Transverse colon (tissue), 4 donors: ENCODE measurements around the gene KRT2. TPM values are rescaled to one million over a fixed set of nuclear protein-coding genes. Genes with fewer than 3 reads are reported as not detected.

ENCODE experiments used
- DNase-seq: peaks from one replicate; pipeline ENCODE4 v3.0.0-alpha.2; 2019
- H3K27ac ChIP-seq, 4 donors: fragments of 200-600 bp; sonication (generic); 2 replicates each; pipeline ENCODE4 v1.5.1; 2016 to 2018; ENCODE audit warnings: inconsistent platforms in 4 of 4
- H3K27me3 ChIP-seq: fragments of 200-600 bp; sonication (generic); 2 replicates; pipeline ENCODE4 v1.5.1; 2017; ENCODE audit warnings: inconsistent platforms
- H3K36me3 ChIP-seq, 4 donors: fragments of 200-600 bp; sonication (generic); 2 replicates each; pipeline ENCODE4 v1.5.1; 2017 to 2019; ENCODE audit warnings: inconsistent platforms in 4 of 4
- H3K4me1 ChIP-seq, 4 donors: fragments of 200-600 bp; sonication (generic); 2 replicates each; pipeline ENCODE4 v1.5.1; 2017 to 2020; ENCODE audit warnings: inconsistent platforms in 4 of 4
- H3K4me3 ChIP-seq, 4 donors: fragments of 200-600 bp; sonication (generic); 1 replicate in 1 of 4; 2 replicates in 3 of 4; pipeline versions ENCODE4 v1.5.1 to v1.6.1; 2017 to 2019; ENCODE audit warnings: inconsistent platforms in 4 of 4
- H3K9me3 ChIP-seq, 2 donors: fragments of 200-600 bp; sonication (generic); 2 replicates each; pipeline ENCODE4 v1.5.1; 2017 to 2019; ENCODE audit warnings: inconsistent platforms in 2 of 2
- EP300 ChIP-seq: sonication (generic); formaldehyde crosslinking; IDR thresholded peaks from one replicate; pipeline ENCODE4 v1.6.1; 2017; ENCODE audit warnings: antibody characterized with exemption, low read depth
- POLR2A ChIP-seq: fragments of 450-650 bp; IDR thresholded peaks from one replicate; pipeline ENCODE4 v1.6.1; 2016; ENCODE audit warnings: antibody characterized with exemption, mild to moderate bottlenecking, moderate library complexity
- POLR2AphosphoS5 ChIP-seq, 3 donors: sonication (generic); formaldehyde crosslinking; IDR thresholded peaks; one replicate each; pipeline ENCODE4 v1.6.1; 2016; ENCODE audit warnings: antibody characterized with exemption in 3 of 3
- WGBS, 2 donors: methylation state at CpG; one replicate each; pipeline ENCODE4 v1.1.5; 2018; ENCODE audit warnings: low coverage in 1 of 2; 5-methylcytosine and 5-hydroxymethylcytosine counted together
- in situ Hi-C, 4 donors: fragments of 200-750 bp; cut with MboI; loops; one replicate each; pipeline versions ENCODE4 v1.15.0 to v1.15.1; 2017; ENCODE audit warnings: low sequenced_read_pairs in 3 of 4, low pct_ligation_motif_present in 1 of 4, low pct_unique_long_range_greater_than_20kb in 1 of 4
- intact Hi-C: fragments of 100-400 bp; cut with DNase I; formaldehyde crosslinking; loops from one replicate; pipeline ENCODE4 v1.15.1; 2023; ENCODE audit warnings: low total_unique reads
- total RNA-seq, 4 donors: library from RNA; depleted of rRNA; stranded (reverse); fragments of >200 nt; gene quantifications; one replicate each; pipeline ENCODE4 v1.1.0, GENCODE V29; 2016
- TF ChIP-seq, protein P1 (sequence below), 5 experiments: fragments of 200-600 bp in 3 of 5; fragments of 450-650 bp in 2 of 5; sonication (generic) in 3 of 5; IDR thresholded peaks; 1 replicate in 2 of 5; 2 replicates in 3 of 5; pipeline ENCODE4 v1.5.1; 2016 to 2017; ENCODE audit warnings: antibody characterized with exemption in 5 of 5, inconsistent platforms in 3 of 5, mild to moderate bottlenecking in 2 of 5, moderate library complexity in 1 of 5

The KRT2 gene
- total RNA-seq, 4 donors from 2014 or later = not detected

DNA sequence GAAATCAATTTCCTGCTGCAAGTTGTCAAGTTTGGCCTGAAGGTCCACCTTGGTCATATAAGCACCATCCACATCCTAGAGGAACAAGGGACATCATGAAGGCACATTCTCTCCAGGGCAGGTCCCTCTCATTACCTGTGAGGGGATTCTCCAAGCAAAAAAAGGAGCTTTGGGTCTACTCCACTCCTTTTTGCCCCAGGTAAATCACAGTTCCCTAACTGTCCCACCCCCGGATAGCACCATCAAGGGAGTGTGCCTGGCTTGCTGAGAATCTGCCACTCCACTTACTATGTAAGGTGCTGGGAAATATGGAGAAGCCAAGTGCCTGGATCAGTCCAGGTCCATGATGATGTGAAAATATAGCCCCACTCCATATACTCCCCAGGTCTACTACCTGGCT is 25.7 kb upstream of the KRT2 start:
- 74% methylated on average over 1 of the region's 1 CpG; no CpG with 5 or more reads in 1 of the 2 donors for WGBS, 2 donors

GRCh38 chr12:52677126-52677525 is 25.1 kb upstream of the KRT2 start:
- in situ Hi-C loops = no loop called here
- H3K4me3 ChIP-seq = no peak overlapping the region
- peaks cover 3% of the 10 kb centered on the region for H3K27me3 ChIP-seq
- 80 to 88% methylated on average over 5 of the region's 5 CpGs for whole genome bisulfite sequencing, 2 donors
- H3K4me1 ChIP-seq = no peaks in the 10 kb centered on the region
- no peaks in the 10 kb centered on the region for H3K36me3 ChIP-seq
- no peaks in the 10 kb centered on the region for H3K9me3 ChIP-seq
- no peak for DNase-seq
- TF ChIP-seq POLR2A = no peak
- no peak for TF ChIP-seq EP300
- TF ChIP-seq, protein P1, sequence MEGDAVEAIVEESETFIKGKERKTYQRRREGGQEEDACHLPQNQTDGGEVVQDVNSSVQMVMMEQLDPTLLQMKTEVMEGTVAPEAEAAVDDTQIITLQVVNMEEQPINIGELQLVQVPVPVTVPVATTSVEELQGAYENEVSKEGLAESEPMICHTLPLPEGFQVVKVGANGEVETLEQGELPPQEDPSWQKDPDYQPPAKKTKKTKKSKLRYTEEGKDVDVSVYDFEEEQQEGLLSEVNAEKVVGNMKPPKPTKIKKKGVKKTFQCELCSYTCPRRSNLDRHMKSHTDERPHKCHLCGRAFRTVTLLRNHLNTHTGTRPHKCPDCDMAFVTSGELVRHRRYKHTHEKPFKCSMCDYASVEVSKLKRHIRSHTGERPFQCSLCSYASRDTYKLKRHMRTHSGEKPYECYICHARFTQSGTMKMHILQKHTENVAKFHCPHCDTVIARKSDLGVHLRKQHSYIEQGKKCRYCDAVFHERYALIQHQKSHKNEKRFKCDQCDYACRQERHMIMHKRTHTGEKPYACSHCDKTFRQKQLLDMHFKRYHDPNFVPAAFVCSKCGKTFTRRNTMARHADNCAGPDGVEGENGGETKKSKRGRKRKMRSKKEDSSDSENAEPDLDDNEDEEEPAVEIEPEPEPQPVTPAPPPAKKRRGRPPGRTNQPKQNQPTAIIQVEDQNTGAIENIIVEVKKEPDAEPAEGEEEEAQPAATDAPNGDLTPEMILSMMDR (IDR thresholded peaks at IDR 0.05) = no peak
- no peak for TF ChIP-seq POLR2AphosphoS5 (IDR thresholded peaks at IDR 0.05)
- intact Hi-C loops = no loop called here
- H3K27ac ChIP-seq = no peak overlapping the region

More for the DNA sequence above, 25.7 kb upstream of the KRT2 start:
- Histone ChIP-seq H3K27ac (no peak overlapping the region), H3K4me3 (no peak overlapping the region), H3K4me1 (no peaks in the 10 kb centered on the region), H3K36me3 (no peaks in the 10 kb centered on the region), H3K27me3 (peaks cover 3% of the 10 kb centered on the region), H3K9me3 (no peaks in the 10 kb centered on the region)
- TF ChIP-seq EP300 (no peak), POLR2AphosphoS5 (IDR thresholded peaks at IDR 0.05) (no peak), POLR2A (no peak)
- TF ChIP-seq, protein P1 (IDR thresholded peaks at IDR 0.05) = no peak
- in situ Hi-C loops = no loop called here
- intact Hi-C loops = no loop called here
- DNase-seq = no peak

- no peak for TF ChIP-seq POLR2A
- TF ChIP-seq, protein P1 (IDR thresholded peaks at IDR 0.05) = no peak
- no peak for TF ChIP-seq EP300
- no peak for TF ChIP-seq POLR2AphosphoS5 (IDR thresholded peaks at IDR 0.05)
- no peak overlapping the region for H3K4me3 ChIP-seq
- intact Hi-C loops = no loop called here
- peaks cover 3% of the 10 kb centered on the region for H3K27me3 ChIP-seq
- H3K4me1 ChIP-seq = no peaks in the 10 kb centered on the region
- 76 to 85% methylated on average over 4 to 7 of the region's 7 CpGs for WGBS, 2 donors
- no peaks in the 10 kb centered on the region for H3K36me3 ChIP-seq
- no peak for DNase-seq
- in situ Hi-C loops = no loop called here
- no peaks in the 10 kb centered on the region for H3K9me3 ChIP-seq
- H3K27ac ChIP-seq = no peak overlapping the region
Measured at GRCh38 chr12:52676163-52676562, 24.2 kb upstream of the KRT2 start.

DNA sequence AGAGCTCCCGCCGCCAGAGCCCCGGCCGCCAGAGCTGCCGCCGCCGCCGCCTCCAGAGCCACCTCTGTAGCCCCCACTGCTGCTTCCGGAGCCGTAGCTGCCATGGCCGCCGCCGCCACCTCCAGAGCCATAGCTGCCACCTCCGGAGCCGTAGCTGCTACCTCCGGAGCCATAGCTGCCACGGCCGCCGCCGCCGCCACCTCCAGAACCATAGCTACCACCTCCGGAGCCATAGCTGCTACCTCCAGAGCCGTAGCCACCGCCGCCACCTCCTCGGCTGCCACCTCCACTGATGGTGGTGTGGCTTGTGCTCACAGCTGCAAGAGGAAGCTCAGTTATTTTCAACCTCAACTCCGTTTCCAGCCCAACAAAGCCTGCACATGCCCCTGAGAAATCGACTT is 23.3 kb upstream of the KRT2 start:
- peaks cover 3% of the 10 kb centered on the region for H3K27me3 ChIP-seq
- H3K27ac ChIP-seq = no peak overlapping the region
- WGBS, 2 donors = 97% methylated on average over 28 of the region's 28 CpGs; no CpG with 5 or more reads in 1 of the 2 donors
- no peaks in the 10 kb centered on the region for H3K36me3 ChIP-seq
- no peak for DNase-seq
- in situ Hi-C loops = no loop called here
- no peaks in the 10 kb centered on the region for H3K9me3 ChIP-seq
- H3K4me1 ChIP-seq = no peaks in the 10 kb centered on the region
- intact Hi-C loops = no loop called here
- no peak for TF ChIP-seq POLR2AphosphoS5 (IDR thresholded peaks at IDR 0.05)
- no peak for TF ChIP-seq POLR2A
- no peak for TF ChIP-seq EP300
- TF ChIP-seq, protein P1 (IDR thresholded peaks at IDR 0.05) = no peak
- H3K4me3 ChIP-seq = no peak overlapping the region
